ENCODE measurements around the gene XRCC1. TPM values are rescaled to one million over a fixed set of nuclear protein-coding genes. Genes with fewer than 3 reads are reported as not detected.

The XRCC1 gene
- total and polyA plus RNA-seq, 2 of the 8 experiments (the other 6 are each of a cell fraction or from before 2014, with no cell fraction given), result 42.5 to 44.4 TPM

DNA sequence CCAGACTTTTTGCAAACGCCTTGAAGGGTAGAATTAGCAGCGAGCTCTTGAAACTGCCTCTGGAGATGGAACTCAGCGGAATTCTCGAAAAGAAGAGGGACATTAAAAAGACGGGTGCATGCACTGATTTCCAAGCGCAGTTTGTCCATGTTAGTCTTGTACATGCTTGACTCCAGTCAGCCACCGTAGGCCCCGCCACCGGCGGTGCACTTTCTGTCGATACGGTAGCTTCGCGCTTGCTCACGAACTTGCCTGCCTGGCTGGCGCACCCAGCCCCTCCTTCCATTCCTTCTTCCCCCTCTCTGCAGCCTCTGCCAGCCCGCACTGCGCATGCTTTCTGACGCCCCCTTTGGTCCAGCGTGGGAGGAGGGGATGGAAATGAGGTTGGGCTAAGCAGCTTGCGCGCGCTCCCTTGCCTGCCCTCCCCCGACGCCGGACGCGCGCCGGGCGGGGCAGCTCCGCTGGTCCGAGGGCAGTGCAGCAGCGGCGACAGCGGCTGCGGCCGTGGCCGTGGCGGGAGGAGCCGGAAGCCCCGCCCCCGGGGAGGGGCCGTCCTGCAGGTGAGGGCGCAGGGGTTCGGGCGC lies 42.3 kb downstream of the XRCC1 start, which contains the start of gene ZNF575 (continued):
- TF ChIP-seq SP2 (IDR thresholded peaks at IDR 0.05; ENCODE audit: low read length) (no peak), HDAC6 (IDR thresholded peaks at IDR 0.05; ENCODE audit: low read depth, low read length) (no peak), SIRT6 (IDR thresholded peaks at IDR 0.05; ENCODE audit: low read length) (no peak), KDM1A (IDR thresholded peaks at IDR 0.05; ENCODE audit: borderline replicate concordance, low read length) (no peak), RAD21 (IDR thresholded peaks at IDR 0.05 in 1 of 2, conservative IDR thresholded peaks at IDR 0.05 in 1 of 2; ENCODE audit: low read depth in 2 of 2, low read length in 2 of 2) (no peak), POLR2AphosphoS5 (IDR thresholded peaks at IDR 0.05; ENCODE audit: low read depth, low read length) (peak; percentile 26; the same call in 1 of the 2 replicates), EZH2 (IDR thresholded peaks at IDR 0.05; ENCODE audit: low read depth, low read length, severe bottlenecking) (no peak), CEBPB (IDR thresholded peaks at IDR 0.05; ENCODE audit: low read depth, low read length) (no peak), SP4 (IDR thresholded peaks at IDR 0.05; ENCODE audit: low read length) (no peak), RFX5 (IDR thresholded peaks at IDR 0.05; ENCODE audit: borderline replicate concordance, low read depth, low read length) (no peak), CREB1 (IDR thresholded peaks at IDR 0.05) (peak; percentile 64; the same call in 1 of the 2 replicates), CHD1 (IDR thresholded peaks at IDR 0.05; ENCODE audit: low read depth, low read length) (no peak), PHF8 (conservative IDR thresholded peaks at IDR 0.05; ENCODE audit: low read depth, low read length) (peak; percentile 27; the same call in 1 of the 2 replicates), GABPA (IDR thresholded peaks at IDR 0.05; ENCODE audit: borderline replicate concordance, insufficient read depth, low read length) (no peak), SRF (IDR thresholded peaks at IDR 0.05; ENCODE audit: low read depth, low read length) (no peak), MAFK (IDR thresholded peaks at IDR 0.05; ENCODE audit: low read depth, low read length) (no peak), RXRA (IDR thresholded peaks at IDR 0.05; ENCODE audit: insufficient read depth, low read depth, low read length) (no peak), FOSL1 (IDR thresholded peaks at IDR 0.05; ENCODE audit: insufficient read depth, low read depth, low read length) (no peak), YY1 (IDR thresholded peaks at IDR 0.05; ENCODE audit: low read depth, low read length) (no peak), NANOG (IDR thresholded peaks at IDR 0.05; ENCODE audit: insufficient read depth, low read depth, low read length, poor library complexity, severe bottlenecking) (no peak), EP300 (IDR thresholded peaks at IDR 0.05; ENCODE audit: borderline replicate concordance in 1 of 2, low read depth in 2 of 2, low read length in 2 of 2) (no peak), RNF2 (IDR thresholded peaks at IDR 0.05; ENCODE audit: borderline replicate concordance, low read depth, low read length, missing control alignments, poor library complexity, severe bottlenecking) (no peak), SAP30 (IDR thresholded peaks at IDR 0.05; ENCODE audit: insufficient read depth, insufficient replicate concordance, low read length) (no peak)
- TF ChIP-seq, protein P1, sequence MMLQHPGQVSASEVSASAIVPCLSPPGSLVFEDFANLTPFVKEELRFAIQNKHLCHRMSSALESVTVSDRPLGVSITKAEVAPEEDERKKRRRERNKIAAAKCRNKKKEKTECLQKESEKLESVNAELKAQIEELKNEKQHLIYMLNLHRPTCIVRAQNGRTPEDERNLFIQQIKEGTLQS (IDR thresholded peaks at IDR 0.05; ENCODE audit: insufficient read depth, low read depth, low read length), result no peak
